Skeletal muscle satellite cell (primary cell): ENCODE results near the gene CTDSPL.

Source experiments
- H3K27me3 ChIP-seq: 2 replicates; pipeline ENCODE4 v1.7.0; 2013; ENCODE audit warnings: low read length; ENCODE audit not compliant: control insufficient read depth, insufficient read depth
- H3K36me3 ChIP-seq: 2 replicates; pipeline ENCODE4 v1.7.0; 2013; ENCODE audit warnings: mild to moderate bottlenecking, control low read depth, low read length; ENCODE audit not compliant: insufficient read depth
- H3K4me1 ChIP-seq: 2 replicates; pipeline ENCODE4 v1.7.0; 2013; ENCODE audit warnings: low read length; ENCODE audit not compliant: control insufficient read depth, insufficient read depth
- H3K4me2 ChIP-seq: 2 replicates; pipeline ENCODE4 v1.7.0; 2013; ENCODE audit warnings: mild to moderate bottlenecking, low read length
- H3K4me3 ChIP-seq: 2 replicates; pipeline ENCODE4 v1.7.0; 2013; ENCODE audit warnings: low read length
- H3K9ac ChIP-seq: 2 replicates; pipeline ENCODE4 v1.7.0; 2013; ENCODE audit warnings: mild to moderate bottlenecking, low read depth, low read length, moderate library complexity
- H3K9me3 ChIP-seq: replicated peaks from 2 replicates; pipeline ENCODE4 v1.7.0; 2013; ENCODE audit warnings: mild to moderate bottlenecking, control low read depth, low read length

Gene CTDSPL

GRCh38 chr3:37897763-37898162 is 36.1 kb downstream of the CTDSPL start:
- Histone ChIP-seq H3K4me2 (peak overlapping the region; percentile 23), H3K9me3 (no peaks in the 10 kb centered on the region), H3K36me3 (no peaks in the 10 kb centered on the region), H3K4me1 (peaks cover 12% of the 10 kb centered on the region), H3K4me3 (no peak overlapping the region), H3K9ac (no peak overlapping the region), H3K27me3 (no peaks in the 10 kb centered on the region)

- Histone ChIP-seq H3K4me3 (no peak overlapping the region), H3K36me3 (no peaks in the 10 kb centered on the region), H3K9ac (no peak overlapping the region), H3K27me3 (no peaks in the 10 kb centered on the region), H3K9me3 (no peaks in the 10 kb centered on the region), H3K4me1 (peaks cover 5% of the 10 kb centered on the region), H3K4me2 (no peak overlapping the region)
Measured at GRCh38 chr3:37898424-37898823, 36.7 kb downstream of the CTDSPL start.

- H3K4me3 ChIP-seq, result no peak overlapping the region
- H3K4me1 ChIP-seq, result peaks cover 6% of the 10 kb centered on the region
- H3K9ac ChIP-seq, result no peak overlapping the region
- no peaks in the 10 kb centered on the region for H3K9me3 ChIP-seq
- H3K27me3 ChIP-seq, result no peaks in the 10 kb centered on the region
- H3K4me2 ChIP-seq, result no peak overlapping the region
- H3K36me3 ChIP-seq, result no peaks in the 10 kb centered on the region
Measured at GRCh38 chr3:37899101-37899707, 37.5 kb downstream of the CTDSPL start.

- no peak overlapping the region for H3K4me2 ChIP-seq
Measured at GRCh38 chr3:37899711-37900306, 38.1 kb downstream of the CTDSPL start.

GRCh38 chr3:37901721-37902120 is 40.0 kb downstream of the CTDSPL start:
- Histone ChIP-seq H3K9me3 (no peaks in the 10 kb centered on the region), H3K9ac (no peak overlapping the region), H3K4me1 (peaks cover 28% of the 10 kb centered on the region), H3K4me3 (no peak overlapping the region), H3K36me3 (no peaks in the 10 kb centered on the region), H3K27me3 (no peaks in the 10 kb centered on the region), H3K4me2 (no peak overlapping the region)

More at GRCh38 chr3:37899711-37900306, 38.1 kb downstream of the CTDSPL start:
- no peaks in the 10 kb centered on the region for H3K36me3 ChIP-seq
- no peak overlapping the region for H3K9ac ChIP-seq
- H3K4me3 ChIP-seq, result no peak overlapping the region
- peaks cover 12% of the 10 kb centered on the region for H3K4me1 ChIP-seq
- H3K9me3 ChIP-seq, result no peaks in the 10 kb centered on the region
- no peaks in the 10 kb centered on the region for H3K27me3 ChIP-seq

GRCh38 chr3:37902674-37903073 is 41.0 kb downstream of the CTDSPL start:
- Histone ChIP-seq H3K9me3 (no peaks in the 10 kb centered on the region), H3K27me3 (no peaks in the 10 kb centered on the region), H3K4me1 (peaks cover 30% of the 10 kb centered on the region), H3K36me3 (no peaks in the 10 kb centered on the region), H3K4me3 (no peak overlapping the region), H3K4me2 (no peak overlapping the region), H3K9ac (no peak overlapping the region)

GRCh38 chr3:37903320-37903719 is 41.6 kb downstream of the CTDSPL start:
- no peak overlapping the region for H3K4me3 ChIP-seq
- no peak overlapping the region for H3K4me2 ChIP-seq
- H3K9me3 ChIP-seq, result no peaks in the 10 kb centered on the region
- peaks cover 29% of the 10 kb centered on the region for H3K4me1 ChIP-seq
- no peaks in the 10 kb centered on the region for H3K36me3 ChIP-seq
- no peaks in the 10 kb centered on the region for H3K27me3 ChIP-seq
- H3K9ac ChIP-seq, result no peak overlapping the region

- Histone ChIP-seq H3K27me3 (no peaks in the 10 kb centered on the region), H3K36me3 (no peaks in the 10 kb centered on the region), H3K4me2 (no peak overlapping the region), H3K9me3 (no peaks in the 10 kb centered on the region), H3K4me1 (peaks cover 29% of the 10 kb centered on the region), H3K4me3 (no peak overlapping the region), H3K9ac (no peak overlapping the region)
Measured at GRCh38 chr3:37903734-37904133, 42.1 kb downstream of the CTDSPL start.

GRCh38 chr3:37904601-37905000 is 42.9 kb downstream of the CTDSPL start:
- Histone ChIP-seq H3K9me3 (no peaks in the 10 kb centered on the region), H3K9ac (no peak overlapping the region), H3K36me3 (no peaks in the 10 kb centered on the region), H3K27me3 (no peaks in the 10 kb centered on the region), H3K4me1 (peaks cover 35% of the 10 kb centered on the region), H3K4me3 (no peak overlapping the region), H3K4me2 (no peak overlapping the region)

- Histone ChIP-seq H3K9me3 (no peaks in the 10 kb centered on the region), H3K4me2 (no peak overlapping the region), H3K4me3 (no peak overlapping the region), H3K27me3 (no peaks in the 10 kb centered on the region), H3K4me1 (peaks cover 36% of the 10 kb centered on the region), H3K36me3 (no peaks in the 10 kb centered on the region), H3K9ac (no peak overlapping the region)
Measured at GRCh38 chr3:37905346-37905745, 43.7 kb downstream of the CTDSPL start.

GRCh38 chr3:37905987-37906674 is 44.5 kb downstream of the CTDSPL start:
- Histone ChIP-seq H3K36me3 (no peaks in the 10 kb centered on the region), H3K4me3 (peak overlapping the region; percentile 44), H3K4me2 (peak overlapping the region; percentile 67), H3K27me3 (no peaks in the 10 kb centered on the region), H3K9me3 (no peaks in the 10 kb centered on the region), H3K9ac (peak overlapping the region; percentile 30), H3K4me1 (peaks cover 36% of the 10 kb centered on the region)
